ENCODE measurements around the gene CELA3B.

- no peak for TF ChIP-seq POLR2AphosphoS5 (IDR thresholded peaks at IDR 0.05; ENCODE audit: low read depth, low read length)
- no peak for TF ChIP-seq SIN3A (IDR thresholded peaks at IDR 0.05; ENCODE audit: borderline replicate concordance, insufficient read depth, low read length)
Measured at GRCh38 chr1:22001409-22001808, 24.6 kb downstream of the CELA3B start, which contains the start of gene CELA3A.

Measured in PFSK-1 (cell line).